ENCODE results near the gene KCTD21. TPM values are rescaled to one million over a fixed set of nuclear protein-coding genes. Genes with fewer than 3 reads are reported as not detected.
"Not testable (repeated sequence)": the region's sequence is repeated elsewhere in the genome, so short reads cannot be mapped to it uniquely, and the experiment has no call there.

Gene KCTD21, protein sequence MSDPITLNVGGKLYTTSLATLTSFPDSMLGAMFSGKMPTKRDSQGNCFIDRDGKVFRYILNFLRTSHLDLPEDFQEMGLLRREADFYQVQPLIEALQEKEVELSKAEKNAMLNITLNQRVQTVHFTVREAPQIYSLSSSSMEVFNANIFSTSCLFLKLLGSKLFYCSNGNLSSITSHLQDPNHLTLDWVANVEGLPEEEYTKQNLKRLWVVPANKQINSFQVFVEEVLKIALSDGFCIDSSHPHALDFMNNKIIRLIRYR
- 10 to 100 TPM; 11.8 to 12.0 TPM for total RNA-seq
- polyA plus RNA-seq (ENCODE audit: insufficient read length in 6 of 6), result 10 to 100 TPM in 1 of 6 donors, 1 to 10 TPM in 5; 8.4 to 10.1 (median 8.8) TPM
- long read RNA-seq, donor 1, result 0 reads
- long read RNA-seq, donor 2, partial matches to known transcripts, result 0 of 2 reads
- long read RNA-seq, donor 2, other reads (novel, unspliced or antisense), result 0 of 2 reads
- long read RNA-seq, donor 3, result 0 reads
- long read RNA-seq, donor 4, partial matches to known transcripts, result 0 of 3 reads
- long read RNA-seq, donor 4, other reads (novel, unspliced or antisense), result 2 of 3 reads
- long read RNA-seq, donor 5, partial matches to known transcripts, result 0 of 1 reads
- long read RNA-seq, donor 5, other reads (novel, unspliced or antisense), result 0 of 1 reads
- long read RNA-seq, donor 6, partial matches to known transcripts, result 0 of 1 reads
- long read RNA-seq, donor 6, other reads (novel, unspliced or antisense), result 0 of 1 reads
- long read RNA-seq, donor 7, partial matches to known transcripts, result 0 of 2 reads
- long read RNA-seq, donor 7, other reads (novel, unspliced or antisense), result 0 of 2 reads
- long read RNA-seq, donor 8, partial matches to known transcripts, result 0 of 1 reads
- long read RNA-seq, donor 8, other reads (novel, unspliced or antisense), result 0 of 1 reads
- long read RNA-seq, donor 9, result 0 reads
- long read RNA-seq, donor 10, partial matches to known transcripts, result 0 of 2 reads
- long read RNA-seq, donor 10, other reads (novel, unspliced or antisense), result 1 of 2 reads
- long read RNA-seq, donor 11, partial matches to known transcripts, result 0 of 3 reads
- long read RNA-seq, donor 11, other reads (novel, unspliced or antisense), result 0 of 3 reads
- long read RNA-seq, donor 12, partial matches to known transcripts, result 0 of 1 reads
- long read RNA-seq, donor 12, other reads (novel, unspliced or antisense), result 0 of 1 reads

DNA sequence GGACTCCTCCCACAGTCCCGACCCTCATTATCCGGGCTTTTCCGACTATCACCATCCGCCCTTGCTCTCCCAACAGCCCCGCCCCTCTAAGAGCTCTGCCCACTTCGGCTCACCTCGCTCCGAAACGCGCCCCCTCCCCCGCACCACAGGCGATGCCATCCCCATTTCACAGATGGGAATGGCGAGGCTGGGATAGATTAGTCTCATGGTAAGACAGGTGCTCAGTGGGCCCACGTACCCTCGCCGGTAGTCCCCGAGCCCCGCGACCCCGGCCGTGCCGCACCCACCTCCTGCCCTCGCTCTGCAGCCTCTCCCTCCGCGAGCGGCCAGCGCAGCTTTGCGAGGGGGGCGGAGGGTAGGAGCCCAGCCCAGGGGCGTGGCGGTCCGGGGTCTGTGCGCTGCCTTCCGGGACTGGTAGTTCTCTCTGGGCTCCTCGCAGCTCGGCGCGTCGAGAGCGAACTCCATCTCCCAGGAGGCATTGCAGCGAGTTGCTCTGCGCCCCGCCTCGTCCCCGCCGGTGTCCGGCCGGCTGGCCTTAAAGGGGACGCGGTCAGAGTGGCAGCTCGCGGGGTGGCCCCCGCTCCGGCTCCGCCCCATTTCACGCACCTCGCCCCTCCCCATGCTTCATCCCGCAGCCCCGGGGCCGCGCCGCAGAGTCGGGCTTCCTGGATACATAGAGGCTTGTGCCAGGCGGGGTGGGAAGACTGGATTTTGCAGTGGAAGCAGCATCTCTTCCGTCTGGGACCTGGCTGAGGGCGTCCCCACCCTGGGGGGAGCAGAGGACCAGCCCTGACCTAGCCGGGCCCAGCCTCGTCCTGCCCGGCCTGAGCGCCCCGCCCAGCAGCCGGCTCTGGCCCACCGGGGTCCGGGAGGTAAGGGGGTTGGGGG, at the start of gene KCTD21, which contains the start of gene USP35:
Gene KCTD21, minus strand, starts transcription at position 341 of the 888 bp plus-strand sequence. CDS start 14,072 bp downstream, outside the sequence.
Gene USP35, plus strand, starts transcription at position 634 of the 888 bp plus-strand sequence. CDS start 7,327 bp downstream, outside the sequence.
- peaks cover 9 to 55% of the 10 kb centered on the region in 2 donors for H3K4me1 ChIP-seq
- TF ChIP-seq, protein P1, sequence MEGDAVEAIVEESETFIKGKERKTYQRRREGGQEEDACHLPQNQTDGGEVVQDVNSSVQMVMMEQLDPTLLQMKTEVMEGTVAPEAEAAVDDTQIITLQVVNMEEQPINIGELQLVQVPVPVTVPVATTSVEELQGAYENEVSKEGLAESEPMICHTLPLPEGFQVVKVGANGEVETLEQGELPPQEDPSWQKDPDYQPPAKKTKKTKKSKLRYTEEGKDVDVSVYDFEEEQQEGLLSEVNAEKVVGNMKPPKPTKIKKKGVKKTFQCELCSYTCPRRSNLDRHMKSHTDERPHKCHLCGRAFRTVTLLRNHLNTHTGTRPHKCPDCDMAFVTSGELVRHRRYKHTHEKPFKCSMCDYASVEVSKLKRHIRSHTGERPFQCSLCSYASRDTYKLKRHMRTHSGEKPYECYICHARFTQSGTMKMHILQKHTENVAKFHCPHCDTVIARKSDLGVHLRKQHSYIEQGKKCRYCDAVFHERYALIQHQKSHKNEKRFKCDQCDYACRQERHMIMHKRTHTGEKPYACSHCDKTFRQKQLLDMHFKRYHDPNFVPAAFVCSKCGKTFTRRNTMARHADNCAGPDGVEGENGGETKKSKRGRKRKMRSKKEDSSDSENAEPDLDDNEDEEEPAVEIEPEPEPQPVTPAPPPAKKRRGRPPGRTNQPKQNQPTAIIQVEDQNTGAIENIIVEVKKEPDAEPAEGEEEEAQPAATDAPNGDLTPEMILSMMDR (IDR thresholded peaks at IDR 0.05), result no peak
- DNase-seq (peak; percentile 94 to 100 (median 98)), ATAC-seq (peak; percentile 97)
- H3K36me3 ChIP-seq, result no peaks in the 10 kb centered on the region
- H3K9me3 ChIP-seq, result no peaks in the 10 kb centered on the region
- H3K4me3 ChIP-seq, result peak within 1 kb of the TSS; percentile 87 to 96
- intact Hi-C loops (cut with DNase I), result no loop called here
- no peaks in the 10 kb centered on the region for H3K27me3 ChIP-seq
- peak within 1 kb of the TSS; percentile 76 to 83 for H3K27ac ChIP-seq

GRCh38 chr11:78237293-78238046, 49.0 kb upstream of the KCTD21 start:
- TF ChIP-seq, protein P1 (IDR thresholded peaks at IDR 0.05), result no peak
- DNase-seq (no peak), ATAC-seq (no peak)
- intact Hi-C loops (cut with DNase I), result no loop called here
- H3K27me3 ChIP-seq, result no peaks in the 10 kb centered on the region
- H3K36me3 ChIP-seq, result no peaks in the 10 kb centered on the region
- H3K9me3 ChIP-seq, result peaks cover 0 to 7% of the 10 kb centered on the region in 2 donors
- no peak overlapping the region for H3K27ac ChIP-seq
- H3K4me1 ChIP-seq, result no peaks in the 10 kb centered on the region
- H3K4me3 ChIP-seq, result no peak overlapping the region

- no peaks in the 10 kb centered on the region for H3K9me3 ChIP-seq
- no peak for DNase-seq
- H3K4me3 ChIP-seq, result no peak overlapping the region
- H3K27ac ChIP-seq, result no peak overlapping the region
- H3K4me1 ChIP-seq, result peaks cover 0 to 20% of the 10 kb centered on the region in 2 donors
- no peaks in the 10 kb centered on the region for H3K36me3 ChIP-seq
- TF ChIP-seq, protein P1 (IDR thresholded peaks at IDR 0.05), result no peak
- no peaks in the 10 kb centered on the region for H3K27me3 ChIP-seq
- no peak for ATAC-seq
- intact Hi-C loops (cut with DNase I), result no loop called here
Measured at GRCh38 chr11:78234006-78234405, 45.6 kb upstream of the KCTD21 start.

GRCh38 chr11:78233046-78233445, 44.6 kb upstream of the KCTD21 start:
- intact Hi-C loops (cut with DNase I); DNase-seq; H3K36me3 ChIP-seq; H3K27me3 ChIP-seq; H3K4me3 ChIP-seq; H3K27ac ChIP-seq; ATAC-seq; H3K9me3 ChIP-seq: not testable (repeated sequence)
- H3K4me1 ChIP-seq, result peaks cover 0 to 26% of the 10 kb centered on the region in 2 donors
